Activated T-cell treated with anti-CD3 and anti-CD28 coated beads, Interleukin-2, amount 50 U/mL, for 24 hours (primary cell): ENCODE data around the gene SLC24A3.

ENCODE experiments used
- DNase-seq: peaks from one replicate; pipeline ENCODE4 v3.0.0-alpha.2; 2020
- H3K27ac Mint-ChIP-seq: 2 replicates; pipeline ENCODE4 v1.8.0; 2020; ENCODE audit warnings: mild to moderate bottlenecking, mixed read lengths
- H3K27me3 Mint-ChIP-seq: 2 replicates; pipeline ENCODE4 v1.8.0; 2020; ENCODE audit warnings: mixed read lengths
- H3K36me3 Mint-ChIP-seq: 2 replicates; pipeline ENCODE4 v1.8.0; 2020; ENCODE audit warnings: low read depth, mixed read lengths
- H3K4me1 Mint-ChIP-seq: 2 replicates; pipeline ENCODE4 v1.8.0; 2020; ENCODE audit warnings: low read depth, mixed read lengths
- H3K4me3 Mint-ChIP-seq: 2 replicates; pipeline ENCODE4 v1.8.0; 2020; ENCODE audit warnings: mild to moderate bottlenecking, moderate library complexity, mixed read lengths
- H3K9me3 Mint-ChIP-seq: 2 replicates; pipeline ENCODE4 v1.8.0; 2020; ENCODE audit warnings: mixed read lengths

SLC24A3 gene

DNA sequence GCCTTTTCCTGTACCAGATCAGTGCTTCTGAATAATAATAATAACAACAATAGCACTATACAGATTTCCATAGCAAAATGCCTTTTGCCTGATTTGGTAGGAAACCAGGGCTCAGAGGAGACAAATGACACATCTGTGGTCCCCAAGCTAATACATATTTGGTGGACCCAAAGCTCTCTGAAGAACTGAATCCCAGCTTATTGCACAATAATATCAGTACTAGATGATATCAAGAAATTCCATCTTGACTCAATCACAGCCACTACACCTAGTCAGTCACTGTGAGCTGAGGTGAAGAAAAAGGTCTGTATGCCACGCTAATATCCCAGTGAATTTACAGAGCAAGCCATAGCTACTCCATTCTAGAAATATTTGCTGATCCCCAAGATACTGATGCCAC, 275.0 kb downstream of the SLC24A3 start:
- H3K4me3 Mint-ChIP-seq, result no peak overlapping the region
- no peak overlapping the region for H3K27ac Mint-ChIP-seq
- no peaks in the 10 kb centered on the region for H3K27me3 Mint-ChIP-seq
- no peaks in the 10 kb centered on the region for H3K36me3 Mint-ChIP-seq
- H3K9me3 Mint-ChIP-seq, result no peaks in the 10 kb centered on the region
- no peak for DNase-seq
- no peaks in the 10 kb centered on the region for H3K4me1 Mint-ChIP-seq

DNA sequence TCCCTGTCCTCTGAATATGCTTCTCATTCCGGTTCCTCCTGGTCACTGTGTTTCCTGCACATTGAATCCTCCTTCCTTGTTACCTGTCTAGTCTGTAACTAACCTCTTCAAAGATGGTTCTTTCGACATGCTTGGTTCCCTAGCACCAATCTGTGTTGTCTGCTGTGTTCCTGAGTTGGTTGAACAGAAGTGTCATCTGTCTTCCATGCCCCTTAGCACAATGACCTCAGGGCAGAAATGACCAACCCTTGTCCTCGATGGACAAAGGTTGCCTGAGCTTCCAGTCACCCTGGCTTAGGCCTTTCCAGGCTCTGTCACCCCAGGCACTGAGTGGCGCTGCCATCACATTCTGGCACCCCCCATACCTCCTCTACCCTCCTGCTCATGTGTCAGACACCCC, 278.8 kb downstream of the SLC24A3 start:
- Mint-ChIP-seq H3K36me3 (no peaks in the 10 kb centered on the region), H3K4me1 (no peaks in the 10 kb centered on the region), H3K27ac (no peak overlapping the region), H3K27me3 (no peaks in the 10 kb centered on the region), H3K4me3 (no peak overlapping the region), H3K9me3 (no peaks in the 10 kb centered on the region)
- DNase-seq, result no peak

DNA sequence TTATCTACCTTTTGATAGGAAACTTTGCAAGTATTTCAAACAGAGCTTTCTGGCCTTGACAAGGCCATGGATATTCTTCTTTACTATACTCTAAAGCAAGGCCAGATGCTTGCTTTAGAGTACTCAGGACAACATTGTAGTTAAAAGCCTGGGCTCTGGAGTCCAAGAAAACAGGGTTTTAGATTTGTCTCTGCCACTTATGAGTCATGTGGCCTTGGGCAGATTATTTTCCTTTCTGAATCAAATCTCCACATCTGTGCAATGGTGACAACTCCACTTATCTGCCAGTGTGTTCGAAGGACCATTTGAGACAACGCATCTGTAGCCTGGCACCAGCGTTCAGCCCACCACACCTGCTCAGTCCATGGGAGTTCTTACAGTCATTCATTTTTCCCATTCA, 279.7 kb downstream of the SLC24A3 start:
- Mint-ChIP-seq H3K27me3 (no peaks in the 10 kb centered on the region), H3K4me3 (no peak overlapping the region), H3K27ac (no peak overlapping the region), H3K9me3 (no peaks in the 10 kb centered on the region), H3K36me3 (no peaks in the 10 kb centered on the region), H3K4me1 (no peaks in the 10 kb centered on the region)
- DNase-seq, result no peak

- H3K4me3 Mint-ChIP-seq, result no peak overlapping the region
- no peak for DNase-seq
- H3K9me3 Mint-ChIP-seq, result no peaks in the 10 kb centered on the region
- H3K4me1 Mint-ChIP-seq, result no peaks in the 10 kb centered on the region
- H3K27me3 Mint-ChIP-seq, result no peaks in the 10 kb centered on the region
- H3K27ac Mint-ChIP-seq, result no peak overlapping the region
- no peaks in the 10 kb centered on the region for H3K36me3 Mint-ChIP-seq
Observed at GRCh38 chr20:19492687-19493336, 280.4 kb downstream of the SLC24A3 start.

DNA sequence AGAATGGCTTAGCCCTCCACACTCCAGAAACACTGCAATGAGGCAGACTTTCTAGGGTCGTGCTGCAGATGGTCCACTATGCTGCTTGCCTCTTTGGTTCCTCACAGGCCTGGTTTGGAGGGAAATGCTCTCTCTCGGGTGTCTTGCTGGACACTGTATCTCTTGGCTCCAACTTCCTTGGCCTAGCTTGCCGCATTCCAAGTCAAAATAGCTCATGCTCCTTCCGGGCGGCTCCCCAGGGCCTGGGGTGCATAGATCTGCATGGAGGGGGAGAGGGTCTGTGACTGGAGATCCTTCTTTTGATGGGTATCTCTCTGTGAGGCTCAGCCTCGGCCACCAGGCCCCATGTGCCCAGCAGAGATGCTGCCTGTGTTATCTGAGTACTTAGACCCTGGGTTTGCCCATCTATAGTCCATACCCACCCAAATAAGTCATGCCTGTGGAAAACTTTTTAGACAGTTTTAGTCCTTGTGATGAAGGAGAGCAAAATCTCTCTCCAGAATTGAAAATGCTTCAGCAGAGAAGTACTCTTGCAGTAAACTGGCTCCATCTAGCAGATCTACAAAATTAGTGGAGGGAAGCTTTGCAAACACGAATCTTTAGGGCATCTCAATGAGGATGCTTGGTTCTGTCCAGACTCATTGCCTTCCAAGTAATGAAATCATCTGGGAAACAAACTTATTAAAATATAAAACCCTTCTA, 281.5 kb downstream of the SLC24A3 start:
- H3K36me3 Mint-ChIP-seq, result no peaks in the 10 kb centered on the region
- no peaks in the 10 kb centered on the region for H3K9me3 Mint-ChIP-seq
- peaks cover 6% of the 10 kb centered on the region for H3K4me1 Mint-ChIP-seq

GRCh38 chr20:19495905-19496703, 283.7 kb downstream of the SLC24A3 start:
- Mint-ChIP-seq H3K27ac (no peak overlapping the region), H3K9me3 (no peaks in the 10 kb centered on the region), H3K27me3 (no peaks in the 10 kb centered on the region), H3K4me1 (peaks cover 6% of the 10 kb centered on the region), H3K4me3 (no peak overlapping the region), H3K36me3 (no peaks in the 10 kb centered on the region)
- no peak for DNase-seq

More for the DNA sequence above, 281.5 kb downstream of the SLC24A3 start:
- Mint-ChIP-seq H3K4me3 (no peak overlapping the region), H3K27me3 (no peaks in the 10 kb centered on the region), H3K27ac (no peak overlapping the region)
- no peak for DNase-seq

DNA sequence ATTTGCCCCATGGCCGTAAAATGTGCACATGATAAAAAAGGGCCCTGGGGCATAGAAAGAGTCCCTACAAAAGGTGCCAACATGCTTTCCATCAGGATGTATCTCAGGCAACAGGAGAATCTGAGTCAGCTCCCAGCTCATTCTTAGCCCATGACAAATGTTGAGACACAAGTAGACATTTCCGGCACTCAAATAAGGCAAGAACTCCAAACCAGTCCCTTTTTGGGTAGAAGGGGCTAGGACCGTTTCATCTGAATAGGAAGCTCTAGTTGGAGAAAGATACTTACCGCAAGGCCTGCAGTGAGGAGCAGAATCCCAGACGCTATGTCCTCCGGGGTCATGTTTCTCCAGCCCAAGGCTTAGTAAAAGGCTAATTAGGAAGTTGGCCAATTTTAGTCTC, 284.6 kb downstream of the SLC24A3 start:
- Mint-ChIP-seq H3K27ac (no peak overlapping the region), H3K9me3 (no peaks in the 10 kb centered on the region), H3K36me3 (no peaks in the 10 kb centered on the region), H3K4me1 (peaks cover 6% of the 10 kb centered on the region), H3K27me3 (no peaks in the 10 kb centered on the region), H3K4me3 (no peak overlapping the region)
- DNase-seq, result no peak

DNA sequence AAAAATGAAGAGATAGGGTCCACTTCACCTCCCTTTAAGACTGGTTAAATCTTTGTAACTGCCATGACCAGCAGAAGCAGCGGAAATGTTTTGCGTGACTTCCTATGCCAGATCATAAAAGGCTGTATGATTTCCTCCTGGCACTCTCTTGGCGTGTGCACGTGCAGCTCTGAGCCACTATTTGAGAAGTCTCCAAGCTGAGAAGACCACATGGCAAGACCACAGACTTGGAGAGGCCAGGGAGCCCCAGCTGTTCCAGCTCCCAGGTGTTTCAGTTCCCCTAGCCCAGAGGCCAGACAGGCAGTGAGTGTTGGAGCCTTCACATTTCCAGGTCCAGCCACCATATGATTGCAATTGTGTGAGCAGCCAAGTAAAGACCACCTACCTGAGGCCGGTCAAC, 286.3 kb downstream of the SLC24A3 start:
- Mint-ChIP-seq H3K36me3 (no peaks in the 10 kb centered on the region), H3K9me3 (no peaks in the 10 kb centered on the region), H3K27me3 (no peaks in the 10 kb centered on the region), H3K4me3 (no peak overlapping the region), H3K4me1 (peaks cover 6% of the 10 kb centered on the region), H3K27ac (no peak overlapping the region)
- DNase-seq, result no peak

GRCh38 chr20:19501476-19502115, 289.2 kb downstream of the SLC24A3 start:
- H3K27ac Mint-ChIP-seq, result no peak overlapping the region
- DNase-seq, result no peak
- H3K4me1 Mint-ChIP-seq, result peaks cover 6% of the 10 kb centered on the region
- no peak overlapping the region for H3K4me3 Mint-ChIP-seq
- no peaks in the 10 kb centered on the region for H3K27me3 Mint-ChIP-seq
- H3K9me3 Mint-ChIP-seq, result no peaks in the 10 kb centered on the region
- no peaks in the 10 kb centered on the region for H3K36me3 Mint-ChIP-seq

- Mint-ChIP-seq H3K9me3 (no peaks in the 10 kb centered on the region), H3K4me1 (peaks cover 6% of the 10 kb centered on the region), H3K27ac (no peak overlapping the region), H3K36me3 (no peaks in the 10 kb centered on the region), H3K4me3 (no peak overlapping the region), H3K27me3 (no peaks in the 10 kb centered on the region)
- no peak for DNase-seq
Observed at GRCh38 chr20:19502169-19502568, 289.7 kb downstream of the SLC24A3 start.

DNA sequence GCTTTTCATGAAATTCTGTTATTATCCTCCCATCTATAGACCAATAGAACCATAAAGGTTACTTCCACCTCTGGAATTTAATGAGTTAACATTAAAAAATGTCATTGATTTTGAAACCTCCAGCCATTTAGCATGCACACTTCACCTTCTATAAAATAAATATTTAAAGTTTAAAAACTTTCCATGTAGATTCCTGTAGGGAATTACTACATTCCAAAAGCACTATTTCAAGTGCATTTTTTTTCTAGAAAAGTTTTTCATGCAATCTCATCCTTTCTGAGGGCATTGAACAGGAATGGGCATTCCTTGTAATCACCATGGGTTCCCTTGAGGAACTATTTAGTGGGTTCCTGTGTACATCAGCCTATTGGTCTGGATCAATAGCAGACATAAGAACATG, 291.8 kb downstream of the SLC24A3 start:
- Mint-ChIP-seq H3K27me3 (no peaks in the 10 kb centered on the region), H3K4me1 (no peaks in the 10 kb centered on the region), H3K36me3 (no peaks in the 10 kb centered on the region), H3K4me3 (no peak overlapping the region), H3K27ac (no peak overlapping the region), H3K9me3 (no peaks in the 10 kb centered on the region)
- DNase-seq, result no peak

DNA sequence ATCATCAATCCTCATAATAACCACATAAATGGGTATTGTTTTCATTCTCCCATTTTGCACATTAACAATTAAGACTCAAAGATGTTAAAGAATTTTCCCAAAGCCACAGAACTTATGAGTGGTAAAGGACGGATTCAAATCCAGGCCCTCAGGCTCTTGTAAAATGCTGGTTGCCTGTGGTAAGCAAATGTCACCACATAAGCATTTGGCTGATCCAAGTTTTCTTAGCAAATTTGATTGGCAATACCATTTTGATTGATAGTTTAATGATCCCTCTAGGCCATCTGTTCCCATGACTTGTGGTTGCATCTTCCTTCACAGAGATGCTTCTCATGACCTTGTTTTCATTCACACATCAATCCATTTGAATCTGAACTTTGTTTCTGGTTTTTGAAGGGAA, 293.6 kb downstream of the SLC24A3 start:
- H3K4me1 Mint-ChIP-seq, result no peaks in the 10 kb centered on the region
- DNase-seq, result no peak
- H3K9me3 Mint-ChIP-seq, result no peaks in the 10 kb centered on the region
- no peaks in the 10 kb centered on the region for H3K27me3 Mint-ChIP-seq
- no peak overlapping the region for H3K4me3 Mint-ChIP-seq
- H3K36me3 Mint-ChIP-seq, result no peaks in the 10 kb centered on the region
- no peak overlapping the region for H3K27ac Mint-ChIP-seq

- H3K27ac Mint-ChIP-seq, result no peak overlapping the region
- H3K27me3 Mint-ChIP-seq, result no peaks in the 10 kb centered on the region
- H3K36me3 Mint-ChIP-seq, result no peaks in the 10 kb centered on the region
- DNase-seq, result no peak
- no peaks in the 10 kb centered on the region for H3K4me1 Mint-ChIP-seq
- no peaks in the 10 kb centered on the region for H3K9me3 Mint-ChIP-seq
- no peak overlapping the region for H3K4me3 Mint-ChIP-seq
Observed at GRCh38 chr20:19508449-19508848, 296.0 kb downstream of the SLC24A3 start.

DNA sequence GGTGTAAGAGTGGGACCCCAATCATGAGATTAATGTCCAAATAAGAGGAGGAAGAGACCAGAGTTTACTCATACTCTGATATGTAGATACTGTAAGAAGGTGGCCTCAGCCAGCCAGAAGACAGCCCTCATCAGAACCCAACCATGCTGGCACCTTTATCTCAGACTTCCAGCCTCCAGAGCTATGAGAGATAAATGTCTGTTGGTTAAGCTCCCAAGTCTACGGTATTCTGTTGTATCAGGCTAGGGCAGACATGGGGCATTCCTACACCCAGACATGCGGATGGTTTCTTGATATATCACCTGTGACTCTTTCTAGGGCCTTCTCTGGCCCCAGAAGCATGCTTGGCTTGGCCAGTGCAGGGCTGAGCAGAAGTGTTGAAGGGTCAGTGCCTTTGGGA, 298.2 kb downstream of the SLC24A3 start:
- Mint-ChIP-seq H3K36me3 (no peaks in the 10 kb centered on the region), H3K27ac (no peak overlapping the region)

GRCh38 chr20:19511931-19512330, 299.5 kb downstream of the SLC24A3 start:
- H3K9me3 Mint-ChIP-seq, result no peaks in the 10 kb centered on the region

More for the DNA sequence above, 298.2 kb downstream of the SLC24A3 start:
- Mint-ChIP-seq H3K4me1 (no peaks in the 10 kb centered on the region), H3K9me3 (no peaks in the 10 kb centered on the region), H3K4me3 (no peak overlapping the region), H3K27me3 (no peaks in the 10 kb centered on the region)
- DNase-seq, result no peak

More at GRCh38 chr20:19511931-19512330, 299.5 kb downstream of the SLC24A3 start:
- Mint-ChIP-seq H3K27me3 (no peaks in the 10 kb centered on the region), H3K4me1 (no peaks in the 10 kb centered on the region), H3K27ac (no peak overlapping the region), H3K4me3 (no peak overlapping the region), H3K36me3 (no peaks in the 10 kb centered on the region)
- DNase-seq, result no peak
